ENCODE measurements around the gene OTX1. TPM values are rescaled to one million over a fixed set of nuclear protein-coding genes. Genes with fewer than 3 reads are reported as not detected.
A peak's percentile ranks its signal among the peaks of the same experiment; 100 is the strongest.

The OTX1 gene
- total and polyA plus RNA-seq, 2 donors (not counting 3 experiments of a cell fraction or from before 2014, with no cell fraction given): not detected

DNA sequence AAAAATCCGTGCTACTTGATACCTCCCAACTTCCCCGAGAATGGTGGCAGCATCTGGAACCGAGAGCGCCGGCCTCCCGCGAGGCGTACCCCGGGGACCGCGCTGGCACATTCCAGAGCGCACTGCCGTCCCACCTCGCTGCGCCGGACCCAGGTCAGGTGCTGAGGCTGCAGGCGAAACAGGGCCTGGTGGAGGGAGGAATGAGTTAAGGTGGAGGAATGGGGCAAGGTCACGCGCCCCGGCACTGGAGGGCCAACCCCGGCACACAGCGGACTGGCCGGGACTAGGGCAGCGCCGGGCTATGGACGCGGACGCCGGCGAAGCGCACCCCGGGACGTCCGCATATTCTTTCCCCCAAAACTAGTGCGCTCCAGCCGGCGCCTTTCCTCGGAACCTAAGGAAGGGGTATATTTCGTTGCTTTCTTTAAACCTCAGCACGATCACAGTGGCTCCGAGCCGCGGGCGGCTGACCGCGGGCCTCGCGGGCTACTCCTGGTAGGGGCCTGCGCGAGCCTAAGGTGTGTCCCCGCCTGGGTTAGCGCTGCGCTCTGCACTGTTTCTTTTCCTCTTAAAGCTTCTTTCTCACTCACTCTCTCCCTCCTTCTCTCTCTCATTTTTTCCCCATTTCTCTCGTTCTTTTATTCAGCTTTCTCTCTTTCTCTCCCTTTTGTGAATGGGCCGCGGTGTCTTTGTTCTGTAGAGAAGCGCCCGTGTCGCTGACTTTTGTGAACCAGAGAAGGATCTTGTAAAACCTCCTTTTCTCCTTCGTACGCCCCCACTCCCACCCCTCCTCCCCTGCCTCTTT lies 2.1 kb upstream of the OTX1 start:
- Histone ChIP-seq H3K4me1 (ENCODE audit: control insufficient read depth, extremely low read depth, insufficient read depth, low read length) (peaks cover 16% of the 10 kb centered on the region), H3K79me2 (ENCODE audit: control insufficient read depth, insufficient read depth, low read length) (no peaks in the 10 kb centered on the region), H3K9ac (replicated peaks; ENCODE audit: extremely low read depth, insufficient read depth, low read length) (no peak overlapping the region), H3K9me3 (replicated peaks; ENCODE audit: control insufficient read depth, insufficient read depth, low read length) (no peaks in the 10 kb centered on the region), H3K27me3 (ENCODE audit: control insufficient read depth in 2 of 2, insufficient read depth in 2 of 2, low read length in 2 of 2) (peaks cover 52 to 57% of the 10 kb centered on the region in 2 experiments), H3K27ac (ENCODE audit: insufficient read depth, low read depth, low read length) (no peak overlapping the region), H3K36me3 (ENCODE audit: control insufficient read depth in 2 of 2, extremely low read depth in 1 of 2, insufficient read depth in 2 of 2, low read length in 2 of 2) (no peaks in the 10 kb centered on the region), H3K4me3 (replicated peaks in 1 of 3; ENCODE audit: insufficient read depth in 1 of 3, low read depth in 1 of 3, low read length in 3 of 3) (no peak overlapping the region), H2AFZ (ENCODE audit: low read depth, low read length) (no peak overlapping the region), H4K20me1 (replicated peaks; ENCODE audit: control insufficient read depth, extremely low read depth, insufficient read depth, low read length) (no peaks in the 10 kb centered on the region), H3K9me1 (replicated peaks; ENCODE audit: control insufficient read depth, extremely low read depth, insufficient read depth, low read length) (no peaks in the 10 kb centered on the region), H3K4me2 (ENCODE audit: insufficient read depth, low read length) (no peak overlapping the region)
- ChIA-PET CTCF (interaction anchor here (1.1 kb wide), 1 partner anchor 13 kb away, joined by 3 read pairs; no protein-coding TSS in a partner anchor), POLR2A (no interaction called here)
- dilution Hi-C loops (cut with MboI; ENCODE audit: extremely low pct_ligation_motif_present, low sequenced_read_pairs) (no loop called here), intact Hi-C loops (cut with micrococcal nuclease) (no loop called here)
- no TSS peak for BruUV-seq (replicated peaks)
- DNase-seq (ENCODE audit: low read depth, low spot score) (peak; percentile 25), FAIRE-seq (no peak)
- TF ChIP-seq EZH2 (IDR thresholded peaks at IDR 0.05; ENCODE audit: borderline replicate concordance, low read depth, low read length, severe bottlenecking) (peak; percentile 89), FOS (IDR thresholded peaks at IDR 0.05; ENCODE audit: borderline replicate concordance, insufficient read depth, low read length) (no peak)

DNA sequence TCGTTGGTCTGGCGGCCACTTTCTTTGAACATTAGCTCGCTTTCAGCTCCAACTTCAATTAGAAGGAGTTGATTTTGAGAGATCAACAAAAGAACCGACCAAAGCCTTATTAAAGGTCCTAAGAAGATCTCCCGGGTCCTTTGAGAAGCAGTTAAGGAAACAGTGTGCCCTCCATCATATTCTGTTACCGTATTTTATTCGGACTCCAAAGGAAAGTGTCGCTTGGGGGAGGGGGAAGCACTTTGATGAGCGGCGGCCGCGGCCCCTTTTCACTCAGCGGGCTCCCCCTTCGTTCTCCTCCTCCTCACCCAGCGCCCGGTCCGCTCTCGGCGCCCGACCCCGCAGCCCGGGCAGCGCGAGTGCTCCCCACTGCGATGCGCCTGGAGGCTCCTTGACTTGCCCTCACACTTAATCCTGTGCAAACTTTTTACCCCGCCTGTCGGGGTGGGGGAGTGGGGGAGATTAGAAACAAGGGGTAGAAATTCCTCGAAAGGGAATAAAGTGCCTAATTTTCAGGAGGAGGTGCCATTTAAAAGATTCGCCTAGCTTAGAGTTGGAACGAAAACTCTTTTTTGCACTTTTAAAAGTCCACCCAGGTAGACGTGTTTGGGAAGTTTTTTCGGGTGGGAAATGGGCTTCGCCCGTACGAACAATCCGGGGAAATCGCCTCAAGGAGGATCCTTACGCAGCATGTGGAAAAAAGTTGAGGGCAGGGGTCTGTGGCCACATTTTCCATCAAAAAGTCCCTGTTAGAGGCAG lies 1.2 kb upstream of the OTX1 start:
- no peak overlapping the region for H3K9ac ChIP-seq (replicated peaks; ENCODE audit: extremely low read depth, insufficient read depth, low read length)
- FAIRE-seq (no peak), DNase-seq (ENCODE audit: low read depth, low spot score) (peak; percentile 13)
- dilution Hi-C loops (cut with MboI; ENCODE audit: extremely low pct_ligation_motif_present, low sequenced_read_pairs): no loop called here
- no peaks in the 10 kb centered on the region for H3K9me1 ChIP-seq (replicated peaks; ENCODE audit: control insufficient read depth, extremely low read depth, insufficient read depth, low read length)
- POLR2A ChIA-PET: no interaction called here
- intact Hi-C loops (cut with micrococcal nuclease): no loop called here
- peaks cover 21% of the 10 kb centered on the region for H3K4me1 ChIP-seq (ENCODE audit: control insufficient read depth, extremely low read depth, insufficient read depth, low read length)
- H3K27me3 ChIP-seq (ENCODE audit: control insufficient read depth in 2 of 2, insufficient read depth in 2 of 2, low read length in 2 of 2): peaks cover 60 to 65% of the 10 kb centered on the region in 2 experiments
- TF ChIP-seq EZH2 (IDR thresholded peaks at IDR 0.05; ENCODE audit: borderline replicate concordance, low read depth, low read length, severe bottlenecking) (peak; percentile 92), POLR2A (IDR thresholded peaks at IDR 0.05; ENCODE audit: low read depth, low read length) (no peak)
- H3K79me2 ChIP-seq (ENCODE audit: control insufficient read depth, insufficient read depth, low read length): no peaks in the 10 kb centered on the region
- CTCF ChIA-PET: interaction anchor here (1.1 kb wide), 1 partner anchor 13 kb away, joined by 3 read pairs; no protein-coding TSS in a partner anchor
- peak overlapping the region; percentile 67 for H3K4me2 ChIP-seq (ENCODE audit: insufficient read depth, low read length)
- peak overlapping the region in 1 of 3 experiments; percentile 32 for H3K4me3 ChIP-seq (replicated peaks in 1 of 3; ENCODE audit: insufficient read depth in 1 of 3, low read depth in 1 of 3, low read length in 3 of 3)
- no peaks in the 10 kb centered on the region for H3K36me3 ChIP-seq (ENCODE audit: control insufficient read depth in 2 of 2, extremely low read depth in 1 of 2, insufficient read depth in 2 of 2, low read length in 2 of 2)
- H3K9me3 ChIP-seq (replicated peaks; ENCODE audit: control insufficient read depth, insufficient read depth, low read length): no peaks in the 10 kb centered on the region
- no peak overlapping the region for H2AFZ ChIP-seq (ENCODE audit: low read depth, low read length)
- no TSS peak for BruUV-seq (replicated peaks)
- no peak overlapping the region for H3K27ac ChIP-seq (ENCODE audit: insufficient read depth, low read depth, low read length)
- no peaks in the 10 kb centered on the region for H4K20me1 ChIP-seq (replicated peaks; ENCODE audit: control insufficient read depth, extremely low read depth, insufficient read depth, low read length)

Data from endothelial cell of umbilical vein (primary cell).